Measurements from ENCODE around the gene SDHAF2. TPM values are rescaled to one million over a fixed set of nuclear protein-coding genes. Genes with fewer than 3 reads are reported as not detected.

Gene SDHAF2
- polyA plus RNA-seq, 1 of the 3 experiments (the other 2 are of a cell fraction) = 81.7 TPM

- ChIA-PET POLR2A (no interaction called here), CTCF (interaction anchor here (0.6 to 21.8 kb wide), 3 partner anchors 11 to 52 kb away, joined by 3 to 670 read pairs (median 31); partner anchors contain the start of gene LRRC10B)
- no peak overlapping the region for H3K4me2 ChIP-seq
- H3K36me3 ChIP-seq (replicated peaks in 1 of 2; ENCODE audit: control insufficient read depth in 1 of 2, insufficient read depth in 2 of 2, low read length in 1 of 2) = no peaks in the 10 kb centered on the region
- H4K20me1 ChIP-seq (ENCODE audit: insufficient read depth) = no peaks in the 10 kb centered on the region
- H3K79me2 ChIP-seq (ENCODE audit: insufficient read depth) = no peaks in the 10 kb centered on the region
- no peaks in the 10 kb centered on the region for H3F3A ChIP-seq (replicated peaks; ENCODE audit: insufficient read depth)
- no peak overlapping the region for H3K4me3 ChIP-seq (ENCODE audit: low read depth in 2 of 2, low read length in 1 of 2)
- TF ChIP-seq RCOR1 (IDR thresholded peaks at IDR 0.05; ENCODE audit: low read length) (no peak), JUND (IDR thresholded peaks at IDR 0.05) (no peak), TCF12 (IDR thresholded peaks at IDR 0.05) (no peak), FOXJ3 (CRISPR knock-in tag; IDR thresholded peaks at IDR 0.05) (no peak), RFX5 (IDR thresholded peaks at IDR 0.05; ENCODE audit: low read length) (no peak), TAF1 (IDR thresholded peaks at IDR 0.05; ENCODE audit: borderline replicate concordance, low read depth, low read length) (no peak), IRF3 (IDR thresholded peaks at IDR 0.05; ENCODE audit: low read depth, low read length) (no peak), RXRA (IDR thresholded peaks at IDR 0.05; ENCODE audit: borderline replicate concordance, low read depth) (no peak), GABPA (IDR thresholded peaks at IDR 0.05; ENCODE audit: low read depth) (no peak), REST (IDR thresholded peaks at IDR 0.05; ENCODE audit: low read depth, low read length) (no peak), FOXM1 (IDR thresholded peaks at IDR 0.05; ENCODE audit: low read depth) (no peak), EP300 (IDR thresholded peaks at IDR 0.05; ENCODE audit: borderline replicate concordance in 1 of 2, low read depth in 1 of 2, low read length in 1 of 2) (no peak), POLR2AphosphoS5 (IDR thresholded peaks at IDR 0.05; ENCODE audit: low read depth, low read length) (no peak), GATA2 (CRISPR knock-in tag; IDR thresholded peaks at IDR 0.05) (no peak), SMC3 (IDR thresholded peaks at IDR 0.05; ENCODE audit: low read depth, low read length) (no peak)
- WGBS (ENCODE audit: low lambda C conversion rate) = 81% methylated on average over 3 of the region's 4 CpGs
- no peaks in the 10 kb centered on the region for H3K9me2 ChIP-seq
- no peaks in the 10 kb centered on the region for H3K27me3 ChIP-seq (ENCODE audit: insufficient read depth)
- no peaks in the 10 kb centered on the region for H3K9me3 ChIP-seq
- no peak overlapping the region for H3K9ac ChIP-seq
- no peak overlapping the region for H2AFZ ChIP-seq (ENCODE audit: low read depth)
- peaks cover 6 to 29% of the 10 kb centered on the region in 2 experiments; a peak in 1 of 4 replicates for H3K4me1 ChIP-seq (ENCODE audit: control insufficient read depth in 1 of 2, insufficient read depth in 2 of 2, low read depth in 1 of 2, low read length in 1 of 2)
- no peak overlapping the region for H3K27ac ChIP-seq (ENCODE audit: low read depth in 2 of 2, low read length in 1 of 2)
- DNase-seq = no peak
These were observed 57.6 kb downstream of the SDHAF2 start for GRCh38 chr11:61487342-61488025.
